Neural cell (in vitro differentiated cells): ENCODE results near the gene PPP4R2. TPM values are rescaled to one million over a fixed set of nuclear protein-coding genes. Genes with fewer than 3 reads are reported as not detected.

Experiments
- H2AFZ ChIP-seq: fragments of 200-600, 300-800 bp; sonication (generic), shearing (Covaris generic); 2 replicates; pipeline ENCODE4 v1.6.0; 2014; ENCODE audit warnings: low read depth, mild to moderate bottlenecking, antibody characterized with exemption, low read length, moderate library complexity
- H3F3A ChIP-seq: fragments of 200-600 bp; shearing (Covaris generic); 2 replicates; pipeline ENCODE4 v1.6.1; 2016; ENCODE audit warnings: mild to moderate bottlenecking, moderate library complexity, mixed read lengths, antibody characterized with exemption, low read length; ENCODE audit not compliant: insufficient read depth, poor library complexity, severe bottlenecking
- H3K27ac ChIP-seq: fragments of 200-600, 300-800 bp; sonication (generic), shearing (Covaris generic); 2 replicates; pipeline ENCODE4 v1.5.1; 2014; ENCODE audit warnings: mild to moderate bottlenecking, low read length, moderate library complexity
- H3K27me3 ChIP-seq: fragments of 300-800, 200-600 bp; sonication (generic), shearing (Covaris generic); 2 replicates; pipeline ENCODE4 v1.6.0; 2014; ENCODE audit warnings: mild to moderate bottlenecking, low read depth, low read length, moderate library complexity; ENCODE audit not compliant: insufficient read depth
- H3K36me3 ChIP-seq: fragments of 300-800, 200-600 bp; sonication (generic), shearing (Covaris generic); 2 replicates; pipeline ENCODE4 v1.5.1; 2014; ENCODE audit warnings: mild to moderate bottlenecking, antibody characterized with exemption, low read length, moderate library complexity; ENCODE audit not compliant: insufficient read depth
- H3K4me2 ChIP-seq: fragments of 300-800, 200-600 bp; sonication (generic), shearing (Covaris generic); 2 replicates; pipeline ENCODE4 v1.6.0; 2014; ENCODE audit warnings: mild to moderate bottlenecking, low read length
- H3K4me3 ChIP-seq: fragments of 300-800, 200-600 bp; sonication (generic), shearing (Covaris generic); 2 replicates; pipeline ENCODE4 v1.5.1; 2014; ENCODE audit warnings: mild to moderate bottlenecking, low read length, moderate library complexity
- H3K79me2 ChIP-seq: fragments of 200-600 bp; shearing (Covaris generic); replicated peaks from 2 replicates; pipeline ENCODE4 v1.6.0; 2014; ENCODE audit warnings: mild to moderate bottlenecking, low read length, moderate library complexity; ENCODE audit not compliant: insufficient read depth
- H3K9ac ChIP-seq: fragments of 300-800, 200-600 bp; sonication (generic), shearing (Covaris generic); 2 replicates; pipeline ENCODE4 v1.6.1; 2016; ENCODE audit warnings: mild to moderate bottlenecking, low read length, mixed read lengths
- H3K9me2 ChIP-seq: fragments of 200-600 bp; shearing (Covaris generic); 2 replicates; pipeline ENCODE4 v1.6.1; 2016; ENCODE audit warnings: mild to moderate bottlenecking, low read length, mixed read lengths; ENCODE audit not compliant: insufficient read depth
- H3K9me3 ChIP-seq: fragments of 200-600, 300-800 bp; sonication (generic), shearing (Covaris generic); 2 replicates; pipeline ENCODE4 v1.6.1; 2016; ENCODE audit warnings: mild to moderate bottlenecking, mixed run types, low read length, moderate library complexity, mixed read lengths
- H4K20me1 ChIP-seq: fragments of 200-600 bp; shearing (Covaris generic); 2 replicates; pipeline ENCODE4 v1.6.1; 2016; ENCODE audit warnings: mild to moderate bottlenecking, mixed run types; ENCODE audit not compliant: insufficient read depth
- CTCF ChIP-seq: fragments of 450-650 bp; IDR thresholded peaks from 2 replicates; pipeline ENCODE4 v1.5.1; 2014; ENCODE audit warnings: antibody characterized with exemption, mild to moderate bottlenecking, moderate library complexity; ENCODE audit not compliant: poor library complexity, severe bottlenecking
- EP300 ChIP-seq: fragments of 450-650 bp; conservative IDR thresholded peaks from 2 replicates; pipeline ENCODE4 v1.6.1; 2014; ENCODE audit warnings: antibody characterized with exemption, mild to moderate bottlenecking, moderate library complexity; ENCODE audit not compliant: poor library complexity, severe bottlenecking
- EZH2 ChIP-seq: fragments of 200-600, 300-800 bp; shearing (Covaris generic), sonication (generic); IDR thresholded peaks from 2 replicates; pipeline ENCODE4 v1.6.1; 2014; ENCODE audit warnings: antibody characterized with exemption, low read length, borderline replicate concordance, mild to moderate bottlenecking; ENCODE audit not compliant: insufficient read depth, poor library complexity, severe bottlenecking
- MXI1 ChIP-seq: fragments of 450-650 bp; conservative IDR thresholded peaks from 2 replicates; pipeline ENCODE4 v1.6.1; 2014; ENCODE audit warnings: antibody characterized with exemption, mild to moderate bottlenecking; ENCODE audit not compliant: poor library complexity, severe bottlenecking
- POLR2AphosphoS5 ChIP-seq: IDR thresholded peaks from 2 replicates; pipeline ENCODE4 v1.6.1; 2012
- RAD21 ChIP-seq: fragments of 450-650 bp; conservative IDR thresholded peaks from 2 replicates; pipeline ENCODE4 v1.6.1; 2014; ENCODE audit warnings: antibody characterized with exemption, mild to moderate bottlenecking, moderate library complexity
- REST ChIP-seq: IDR thresholded peaks from 2 replicates; pipeline ENCODE4 v1.6.1; 2012; ENCODE audit warnings: borderline replicate concordance
- SMC3 ChIP-seq: fragments of 450-650 bp; conservative IDR thresholded peaks from 2 replicates; pipeline ENCODE4 v1.6.1; 2014; ENCODE audit warnings: antibody characterized with exemption, mild to moderate bottlenecking, moderate library complexity; ENCODE audit not compliant: poor library complexity
- TAF1 ChIP-seq: IDR thresholded peaks from 2 replicates; pipeline ENCODE4 v1.6.1; 2012; ENCODE audit warnings: low read depth
- polyA plus RNA-seq: library from polyadenylated mRNA; depleted of rRNA; stranded (reverse); fragments of >200 nt; gene quantifications from 2 replicates; pipeline ENCODE4 v1.2.3, GENCODE V29; 2014

Gene PPP4R2
- polyA plus RNA-seq, 1 donor from 2014 or later, result 65.5 TPM

GRCh38 chr3:73045391-73045790 lies 48.8 kb downstream of the PPP4R2 start:
- no peak overlapping the region for H3K27ac ChIP-seq
- H3K79me2 ChIP-seq, result peaks cover 95% of the 10 kb centered on the region
- H2AFZ ChIP-seq, result no peak overlapping the region
- TF ChIP-seq POLR2AphosphoS5 (no peak), CTCF (no peak), EP300 (no peak), RAD21 (no peak), TAF1 (no peak), MXI1 (no peak), REST (no peak), SMC3 (no peak), EZH2 (no peak)
- no peak overlapping the region for H3K4me2 ChIP-seq
- H3K27me3 ChIP-seq, result no peaks in the 10 kb centered on the region
- H3K9ac ChIP-seq, result no peak overlapping the region
- no peaks in the 10 kb centered on the region for H3F3A ChIP-seq
- H3K36me3 ChIP-seq, result no peaks in the 10 kb centered on the region
- H3K9me3 ChIP-seq, result no peaks in the 10 kb centered on the region
- no peaks in the 10 kb centered on the region for H4K20me1 ChIP-seq
- no peaks in the 10 kb centered on the region for H3K9me2 ChIP-seq
- H3K4me3 ChIP-seq, result no peak overlapping the region

- no peak overlapping the region for H3K27ac ChIP-seq
- H3K9me2 ChIP-seq, result no peaks in the 10 kb centered on the region
- H3F3A ChIP-seq, result no peaks in the 10 kb centered on the region
- no peak overlapping the region for H3K4me3 ChIP-seq
- no peak overlapping the region for H2AFZ ChIP-seq
- no peak overlapping the region for H3K4me2 ChIP-seq
- H3K27me3 ChIP-seq, result no peaks in the 10 kb centered on the region
- H3K9ac ChIP-seq, result no peak overlapping the region
- H3K9me3 ChIP-seq, result no peaks in the 10 kb centered on the region
- H3K79me2 ChIP-seq, result peaks cover 94% of the 10 kb centered on the region
- no peaks in the 10 kb centered on the region for H3K36me3 ChIP-seq
- TF ChIP-seq REST (no peak), RAD21 (no peak), TAF1 (no peak), CTCF (no peak), MXI1 (no peak), EZH2 (no peak), POLR2AphosphoS5 (no peak), EP300 (no peak), SMC3 (no peak)
- H4K20me1 ChIP-seq, result no peaks in the 10 kb centered on the region
Measured at GRCh38 chr3:73046195-73046594, 49.6 kb downstream of the PPP4R2 start.
